Stimulated activated CD8-positive, alpha-beta memory T cell treated with anti-CD3 and anti-CD28 coated beads, Interleukin-15, amount 100 ng/mL, for 48 hours (primary cell): Measurements from ENCODE around the gene UNC5B.

ENCODE experiments used
- DNase-seq, 2 donors: peaks; one replicate each; pipeline ENCODE4 v3.0.0-alpha.2; 2020; ENCODE audit warnings: low read depth in 2 of 2

Gene UNC5B

GRCh38 chr10:71316786-71317160, 104.4 kb downstream of the UNC5B start:
- no peak for DNase-seq

DNA sequence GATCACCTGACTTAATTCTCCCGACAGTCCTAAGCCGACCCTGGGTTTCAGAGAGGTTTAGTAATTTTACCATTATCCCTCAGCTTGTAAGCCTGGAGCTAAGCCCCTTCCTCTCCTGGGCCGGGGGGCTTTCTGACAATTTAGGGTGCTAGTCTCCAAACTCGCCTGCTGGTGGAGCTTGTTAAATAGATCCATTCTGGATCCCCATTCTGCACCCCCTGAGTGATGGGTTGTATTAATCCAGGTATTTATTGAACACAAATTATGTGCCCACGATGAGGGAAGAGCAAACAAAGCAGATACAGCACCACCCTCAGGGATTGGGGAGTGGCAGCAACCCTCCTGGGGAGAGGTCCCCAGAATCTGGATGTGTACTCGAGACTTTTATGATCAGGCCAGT, 105.4 kb downstream of the UNC5B start:
- no peak for DNase-seq

DNA sequence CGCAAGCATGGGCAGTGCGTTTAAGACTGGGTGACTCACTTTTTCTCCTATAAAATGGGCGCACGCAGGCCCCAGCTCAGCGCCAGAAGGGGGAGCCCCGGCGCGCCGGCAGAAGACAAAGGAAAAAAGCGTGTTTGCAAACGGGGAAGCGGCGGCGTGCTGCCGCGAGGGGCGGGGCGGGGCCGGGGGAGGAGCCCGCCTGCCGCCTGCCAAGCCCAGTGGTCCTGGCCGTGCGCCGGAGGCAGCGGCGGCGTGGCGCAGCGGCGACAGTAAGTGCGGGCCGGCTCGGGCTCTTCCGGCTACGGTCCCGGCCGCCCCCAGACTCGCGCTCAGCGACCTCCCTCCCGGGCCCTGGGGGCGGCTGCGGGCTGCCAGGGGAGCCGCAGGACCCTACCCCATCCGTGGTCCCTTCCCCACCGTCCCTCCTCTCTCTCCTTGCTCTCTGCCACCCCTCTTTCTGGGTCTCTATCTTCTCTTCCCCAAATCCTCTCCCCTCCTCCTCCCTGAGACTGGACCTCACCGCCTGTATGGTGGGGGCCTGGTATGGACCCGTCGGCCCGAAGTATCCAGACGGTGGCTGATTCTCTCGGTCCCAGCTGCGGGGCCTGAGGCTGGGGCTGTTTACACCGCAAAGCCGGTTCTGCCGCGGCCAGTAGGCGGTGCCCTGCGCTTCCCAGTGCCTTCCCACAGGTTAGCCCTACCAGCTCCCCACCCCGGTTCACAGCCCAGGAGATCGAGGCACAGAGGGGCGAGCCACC, 106.9 kb downstream of the UNC5B start, which contains the start of gene SLC29A3:
Gene SLC29A3 (plus strand): TSS at position 218 of the 758 bp plus-strand sequence. CDS start 51 bp downstream, at position 269.
- DNase-seq, result peak; percentile 78 to 86

GRCh38 chr10:71319800-71320392, 107.5 kb downstream of the UNC5B start:
- DNase-seq, result no peak

DNA sequence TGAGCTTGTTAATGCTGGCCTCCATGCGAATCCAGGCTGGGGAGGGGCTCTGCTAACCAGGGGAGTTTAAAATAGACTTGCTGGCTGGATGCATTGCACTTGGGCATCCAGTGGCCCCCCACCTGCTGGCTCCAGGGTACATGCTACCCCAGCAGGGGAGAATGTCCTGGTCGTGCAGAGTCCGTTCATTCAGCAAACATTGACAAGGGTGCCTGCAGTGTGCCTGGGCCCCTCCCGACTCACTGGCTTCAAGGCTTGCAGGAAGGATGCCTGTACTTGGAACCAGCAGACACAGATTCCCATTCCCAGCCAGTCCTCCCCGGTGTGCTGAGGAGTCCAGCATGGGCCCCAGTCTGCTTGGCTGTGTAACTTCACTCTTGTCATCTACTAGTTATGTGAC, 108.2 kb downstream of the UNC5B start:
- no peak for DNase-seq

GRCh38 chr10:71321386-71321785, 109.0 kb downstream of the UNC5B start:
- DNase-seq, result no peak

DNA sequence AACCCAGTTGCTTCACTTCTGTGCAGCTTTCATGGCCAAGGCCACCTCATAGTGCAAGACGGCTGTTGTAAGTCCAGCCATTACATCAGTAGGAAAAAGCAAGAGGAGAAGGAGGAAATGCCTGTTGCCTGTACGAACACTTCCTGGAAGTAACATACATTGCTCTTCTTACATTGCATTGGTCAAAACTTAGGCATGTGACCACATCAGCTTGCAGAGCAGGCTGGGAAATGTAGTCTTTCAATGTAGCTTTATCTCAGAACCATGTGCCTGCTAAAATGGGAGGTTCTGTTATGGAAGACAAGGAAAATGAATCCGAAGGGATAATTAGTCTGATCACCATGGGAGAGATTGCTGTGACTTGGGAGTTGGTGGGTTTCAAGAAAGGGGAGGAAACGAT, 111.0 kb downstream of the UNC5B start:
- DNase-seq, result no peak

GRCh38 chr10:71324743-71325142, 112.4 kb downstream of the UNC5B start:
- no peak for DNase-seq

- DNase-seq, result no peak
Observed at GRCh38 chr10:71325267-71325666, 112.9 kb downstream of the UNC5B start.

DNA sequence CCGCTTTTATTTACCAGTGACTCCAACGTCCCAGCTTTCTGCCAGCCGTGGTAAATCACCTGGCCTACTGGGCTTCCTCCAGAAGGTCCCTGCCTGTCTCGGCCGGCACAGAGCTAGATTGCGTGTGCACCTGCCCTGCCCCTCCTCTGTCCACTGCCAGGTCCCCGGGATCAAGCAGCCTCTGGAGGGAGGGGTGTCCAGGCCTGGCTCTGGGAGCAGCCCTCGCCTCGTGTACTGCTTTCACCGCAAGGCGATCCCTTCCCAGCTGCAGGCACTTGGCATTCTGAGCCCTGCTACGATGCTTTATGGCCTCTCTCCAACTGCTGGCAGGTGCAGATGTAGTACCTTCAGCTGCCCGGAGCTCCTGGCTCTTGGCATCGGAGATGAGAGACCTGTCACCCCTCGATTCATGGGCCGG, 114.1 kb downstream of the UNC5B start:
- DNase-seq, result no peak

DNA sequence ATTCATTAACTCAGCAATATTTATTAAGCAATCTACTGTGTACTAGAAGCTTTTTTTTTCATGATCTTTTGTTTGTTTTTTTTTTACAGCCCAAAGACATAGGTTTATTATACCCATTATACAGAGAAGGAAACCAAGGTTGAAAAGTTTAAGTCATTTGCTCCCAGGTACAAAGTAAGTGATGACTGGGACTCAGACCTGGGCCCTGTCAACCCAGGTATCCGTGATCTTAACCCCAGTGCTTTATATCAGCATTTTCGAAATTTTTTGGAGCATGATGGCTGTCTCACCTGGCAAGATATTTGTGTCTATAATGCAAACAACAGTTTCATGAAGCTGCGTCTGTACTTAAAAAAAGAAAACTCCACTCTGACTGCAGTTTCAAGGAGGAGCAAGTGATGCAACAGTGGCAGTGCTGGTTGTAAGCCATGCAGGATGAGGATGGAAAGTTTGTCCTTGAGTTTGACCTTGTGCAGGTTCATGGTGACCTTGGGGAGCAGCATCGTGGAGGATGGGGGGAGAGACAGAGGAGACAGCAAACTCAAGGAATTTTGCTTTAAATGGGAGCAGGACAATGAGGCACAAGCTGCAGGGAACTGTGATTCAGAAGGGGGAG, 118.5 kb downstream of the UNC5B start:
- no peak for DNase-seq

GRCh38 chr10:71331736-71332135, 119.4 kb downstream of the UNC5B start:
- DNase-seq, result no peak

GRCh38 chr10:71332466-71332865, 120.1 kb downstream of the UNC5B start:
- DNase-seq, result no peak

- no peak for DNase-seq
Observed at GRCh38 chr10:71333129-71333887, 120.9 kb downstream of the UNC5B start.

GRCh38 chr10:71334221-71334791, 121.9 kb downstream of the UNC5B start:
- no peak for DNase-seq

DNA sequence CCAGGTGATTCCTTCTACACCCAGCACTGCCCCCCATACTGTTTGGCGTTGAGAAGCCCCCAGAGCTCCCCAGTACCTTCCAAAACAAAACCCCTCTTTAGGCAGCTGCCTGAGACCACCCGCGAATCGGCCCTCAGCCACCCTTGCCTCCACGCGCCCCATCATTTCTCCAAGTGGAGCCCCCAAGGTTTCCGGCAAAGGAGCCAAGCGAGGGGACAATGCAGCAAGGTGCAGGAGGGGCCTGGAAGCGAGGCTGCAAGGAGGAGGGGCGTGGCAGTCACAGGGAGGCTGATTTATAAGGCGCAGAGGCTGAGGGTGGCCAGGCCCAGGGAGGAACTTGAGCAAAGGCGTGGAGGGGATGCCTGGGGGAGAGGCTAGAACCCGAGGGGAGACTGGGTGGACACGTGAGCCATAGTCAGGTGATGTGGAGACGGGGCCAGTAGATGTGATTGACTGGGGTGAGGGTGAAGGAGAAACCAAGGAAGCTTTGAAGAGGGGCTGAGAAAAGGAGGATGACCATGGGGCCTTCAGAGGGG, 122.9 kb downstream of the UNC5B start:
- no peak for DNase-seq

DNA sequence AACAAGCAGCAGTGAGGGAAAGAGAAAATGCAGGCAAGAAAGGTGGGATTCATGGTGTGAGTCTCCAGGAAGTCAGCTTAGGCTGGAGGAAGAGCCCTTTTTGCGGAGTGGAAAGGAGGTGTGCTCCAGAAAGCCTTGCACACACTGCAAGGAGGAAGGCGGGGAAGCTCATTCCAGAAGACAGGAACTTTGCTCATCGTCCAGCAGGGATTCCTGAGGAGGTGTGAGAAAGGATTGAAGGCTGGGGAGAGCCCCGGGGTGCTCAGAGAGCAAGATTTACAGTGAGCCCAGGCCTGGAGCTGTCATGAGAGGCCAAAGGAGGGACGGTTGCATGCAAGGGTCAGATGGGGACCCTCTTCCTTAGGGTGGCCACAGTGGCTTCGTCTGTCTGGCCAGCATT, 124.3 kb downstream of the UNC5B start:
- no peak for DNase-seq

- no peak for DNase-seq
Observed at GRCh38 chr10:71337219-71337701, 124.9 kb downstream of the UNC5B start.

DNA sequence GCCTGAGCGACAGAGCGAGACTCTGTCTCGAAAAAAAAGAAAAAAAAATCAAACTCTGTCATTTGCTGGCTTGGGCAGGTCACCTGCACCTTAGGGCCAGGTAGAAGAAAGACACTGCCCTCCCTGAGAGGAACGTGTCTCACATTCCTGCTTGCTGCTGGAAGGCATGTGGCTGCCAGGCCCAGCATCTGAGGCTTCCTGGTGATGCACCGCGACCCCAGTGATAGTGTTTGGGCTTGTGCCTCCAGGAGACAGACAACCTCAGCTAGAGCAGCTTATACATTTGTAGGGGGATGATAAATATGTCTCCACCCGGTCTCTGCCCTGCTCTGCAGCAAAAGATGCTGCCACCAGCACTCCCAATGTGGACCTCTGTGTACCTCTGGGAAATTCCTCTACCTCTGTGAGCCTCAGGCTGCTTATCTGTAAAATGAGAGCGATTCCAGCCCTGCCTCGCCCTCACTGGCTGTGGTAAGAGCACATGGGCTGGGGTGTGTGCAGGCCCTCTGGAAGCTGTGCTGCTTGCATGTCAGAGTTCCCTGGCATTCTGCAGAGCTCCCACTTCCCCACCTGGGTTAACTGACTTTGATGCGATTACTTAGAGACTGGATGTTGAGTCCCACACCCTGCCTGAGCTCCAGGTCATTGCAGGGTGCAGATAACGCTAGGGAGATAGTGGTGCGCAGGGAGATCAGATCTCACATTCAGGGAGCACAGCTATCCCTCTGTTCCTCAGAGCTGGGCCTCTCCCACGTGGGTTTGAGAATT, 126.5 kb downstream of the UNC5B start:
- DNase-seq, result no peak

- no peak for DNase-seq
Observed at GRCh38 chr10:71339796-71340589, 127.6 kb downstream of the UNC5B start.
